ENCODE results near the gene ERVH48-1.
"Not testable (repeated sequence)": the region's sequence is repeated elsewhere in the genome, so short reads cannot be mapped to it uniquely, and the experiment has no call there.

The ERVH48-1 gene

DNA sequence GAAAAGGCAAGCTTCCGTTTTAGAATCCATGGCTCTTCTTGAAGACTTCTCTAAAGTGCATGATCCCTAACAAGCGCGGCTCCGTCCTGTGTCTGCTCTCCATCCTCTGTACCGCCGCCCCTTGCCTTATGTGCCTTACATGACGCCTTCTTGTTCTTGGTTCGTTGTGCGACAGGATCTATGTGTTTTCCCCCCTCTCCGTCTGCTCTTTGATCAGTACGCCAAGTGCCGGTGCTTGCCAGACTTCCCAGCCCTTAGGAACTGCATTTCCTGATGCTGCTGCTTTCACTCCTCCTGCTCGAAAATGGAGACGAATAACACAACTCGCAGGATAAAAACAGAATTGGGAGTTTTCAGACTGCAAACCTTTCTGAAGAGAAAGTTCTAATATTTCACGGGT lies 19.2 kb downstream of the ERVH48-1 start:
- Histone ChIP-seq H3K4me3 (no peak overlapping the region), H3K36me3 (replicated peaks) (peaks cover 79% of the 10 kb centered on the region), H3K9me3 (no peaks in the 10 kb centered on the region), H3K4me1 (no peaks in the 10 kb centered on the region), H3K27me3 (ENCODE audit: low read depth) (no peaks in the 10 kb centered on the region; the same call in 1 of the 2 replicates)
- in situ Hi-C loops (cut with MboI; ENCODE audit: low sequenced_read_pairs) = no loop called here
- no peak for DNase-seq (ENCODE audit: low spot score in 2 of 2)

DNA sequence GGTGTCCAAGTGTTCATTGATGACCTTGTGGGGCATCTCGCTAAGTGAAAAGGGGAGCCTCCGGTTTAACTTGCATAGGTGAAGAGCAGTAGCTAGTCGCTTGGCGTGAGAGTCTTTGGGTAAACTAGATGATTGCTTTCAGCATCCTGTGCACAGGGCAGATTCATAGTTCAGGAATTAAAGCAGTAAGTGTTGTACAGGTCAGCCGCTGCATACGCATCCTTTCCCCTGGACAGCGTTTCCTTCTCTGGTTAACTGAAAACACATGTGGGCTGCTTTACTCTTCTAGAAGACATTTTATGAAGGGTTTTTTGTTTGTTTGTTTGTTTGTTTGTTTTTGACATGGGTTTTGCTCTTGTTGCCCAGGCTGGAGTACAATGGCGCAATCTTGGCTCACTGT lies 20.2 kb downstream of the ERVH48-1 start:
- peaks cover 84% of the 10 kb centered on the region for H3K36me3 ChIP-seq (replicated peaks)
- H3K27me3 ChIP-seq (ENCODE audit: low read depth) = no peaks in the 10 kb centered on the region; the same call in 1 of the 2 replicates

DNA sequence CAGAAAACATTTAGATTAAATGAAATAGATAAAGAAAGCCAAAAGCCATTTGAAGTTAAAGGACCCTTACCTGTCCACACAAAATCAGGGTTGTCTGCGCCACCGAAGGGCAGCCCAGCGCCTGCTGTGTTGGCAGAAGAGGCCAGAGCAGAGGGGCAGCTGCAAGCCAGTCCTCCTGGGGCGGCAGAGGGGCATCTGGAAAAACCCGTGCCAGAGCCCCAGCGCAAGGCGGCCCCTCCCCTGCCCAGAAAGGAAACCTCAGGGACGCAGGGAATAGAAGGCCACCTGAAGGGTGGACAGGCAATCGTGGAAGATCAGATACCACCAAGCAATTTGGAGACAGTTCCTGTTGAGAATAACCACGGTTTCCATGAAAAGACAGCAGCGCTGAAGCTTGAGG lies 21.6 kb downstream of the ERVH48-1 start:
- no peaks in the 10 kb centered on the region for H3K9me3 ChIP-seq
- no peaks in the 10 kb centered on the region for H3K4me1 ChIP-seq
- no peaks in the 10 kb centered on the region; the same call in 1 of the 2 replicates for H3K27me3 ChIP-seq (ENCODE audit: low read depth)
- in situ Hi-C loops (cut with MboI; ENCODE audit: low sequenced_read_pairs) = no loop called here
- H3K36me3 ChIP-seq (replicated peaks) = peaks cover 83% of the 10 kb centered on the region
- H3K4me3 ChIP-seq = no peak overlapping the region
- DNase-seq (ENCODE audit: low spot score in 2 of 2) = no peak

More for the DNA sequence above, 20.2 kb downstream of the ERVH48-1 start:
- Histone ChIP-seq H3K4me1 (no peaks in the 10 kb centered on the region), H3K4me3 (no peak overlapping the region), H3K9me3 (no peaks in the 10 kb centered on the region)
- in situ Hi-C loops (cut with MboI; ENCODE audit: low sequenced_read_pairs) = no loop called here
- no peak for DNase-seq (ENCODE audit: low spot score in 2 of 2)

DNA sequence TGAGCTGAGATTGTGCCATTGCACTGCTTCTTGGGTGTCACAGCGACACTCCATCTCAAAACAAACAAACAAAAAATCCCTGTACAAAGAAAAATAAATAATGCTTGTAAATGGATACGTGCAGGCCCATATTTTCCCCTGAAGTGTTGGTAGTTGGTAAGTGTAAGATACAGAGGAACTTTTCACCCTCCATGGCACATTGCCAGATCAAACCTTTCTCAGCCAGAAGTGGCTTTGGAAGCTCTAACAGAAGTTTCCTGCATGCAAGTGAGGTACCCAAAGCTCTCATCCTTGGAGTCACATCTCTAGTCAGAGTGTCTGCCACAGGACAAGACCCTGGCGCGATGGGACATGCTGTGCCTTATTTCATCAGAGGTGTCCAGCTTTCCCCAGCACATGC lies 25.0 kb downstream of the ERVH48-1 start:
- no peak overlapping the region for H3K4me3 ChIP-seq
- no peaks in the 10 kb centered on the region for H3K4me1 ChIP-seq
- H3K36me3 ChIP-seq (replicated peaks) = peaks cover 84% of the 10 kb centered on the region
- H3K27me3 ChIP-seq (ENCODE audit: low read depth) = no peaks in the 10 kb centered on the region; the same call in 1 of the 2 replicates
- no peaks in the 10 kb centered on the region for H3K9me3 ChIP-seq
- no peak for DNase-seq (ENCODE audit: low spot score in 2 of 2)
- in situ Hi-C loops (cut with MboI; ENCODE audit: low sequenced_read_pairs) = no loop called here

DNA sequence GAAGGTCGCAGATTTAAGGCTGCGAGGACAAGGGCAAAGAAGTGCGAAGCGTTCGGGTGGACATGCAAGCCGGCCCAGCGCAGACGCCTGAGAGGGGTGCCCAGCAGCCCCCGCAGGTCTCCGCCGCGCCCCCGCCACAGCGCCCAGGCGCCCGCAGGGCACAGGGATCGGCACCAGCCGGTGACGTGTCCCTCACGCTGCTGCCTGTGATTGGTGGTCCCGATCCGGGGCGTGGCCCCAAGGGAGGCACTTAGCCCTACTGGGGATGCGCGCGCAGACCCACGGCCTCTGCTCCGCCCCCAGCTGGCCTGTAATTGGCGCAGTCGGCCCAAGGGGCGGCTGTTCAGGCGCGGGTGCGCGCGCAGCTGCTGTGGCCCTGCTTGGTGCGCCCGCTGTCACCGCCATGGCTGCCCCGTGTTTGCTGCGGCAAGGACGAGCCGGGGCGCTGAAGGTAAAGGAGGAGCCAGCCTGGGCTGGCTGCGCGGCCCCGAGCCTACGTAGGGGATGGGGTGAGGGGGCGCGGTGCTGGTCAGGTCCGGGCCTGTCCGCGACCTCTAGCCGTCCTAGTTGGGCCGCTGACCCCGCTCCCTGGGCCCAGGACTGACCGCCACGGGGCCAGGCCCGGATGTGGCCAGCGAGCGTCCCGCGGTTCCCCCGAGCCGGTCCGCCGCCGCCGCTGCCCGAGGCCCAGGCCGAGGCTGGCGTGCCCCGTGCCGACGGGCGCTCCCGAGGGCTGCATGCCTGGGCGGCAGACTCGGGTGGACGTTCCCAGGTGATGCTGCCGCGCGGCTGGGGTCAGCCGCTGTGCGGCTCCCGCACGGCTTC lies 32.3 kb downstream of the ERVH48-1 start, which contains the start of gene NDUFV3:
NDUFV3 (plus strand) TSS at position 379 of the 825 bp plus-strand sequence; CDS start at position 404, 25 bp downstream.
- Histone ChIP-seq H3K36me3 (replicated peaks) (peaks cover 28% of the 10 kb centered on the region), H3K4me1 (peaks cover 8% of the 10 kb centered on the region), H3K4me3 (peak within 1 kb of the TSS; percentile 94), H3K27me3 (ENCODE audit: low read depth) (no peaks in the 10 kb centered on the region), H3K9me3 (no peaks in the 10 kb centered on the region)
- peak; percentile 97 to 99 for DNase-seq (ENCODE audit: low spot score in 2 of 2)
- in situ Hi-C loops (cut with MboI; ENCODE audit: low sequenced_read_pairs) = no loop called here

DNA sequence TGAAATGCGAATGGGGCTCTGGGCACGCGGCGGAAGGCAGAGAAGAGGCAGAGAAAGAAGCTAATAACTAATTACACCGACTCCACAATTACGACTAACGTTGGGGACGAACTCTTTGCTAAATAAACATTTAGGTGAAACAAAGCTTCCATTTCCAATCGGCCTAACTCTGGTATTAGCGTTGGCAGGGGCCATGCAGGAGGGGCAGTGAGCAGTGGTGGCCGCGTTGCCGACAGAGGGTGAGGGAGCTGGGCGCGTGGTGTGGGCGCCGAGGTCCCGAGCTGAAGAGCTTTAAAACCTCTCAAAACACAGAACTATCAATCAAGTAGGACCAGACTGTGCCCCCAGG lies 32.9 kb downstream of the ERVH48-1 start:
- Histone ChIP-seq H3K4me3 (peak overlapping the region; percentile 94), H3K27me3 (ENCODE audit: low read depth) (no peaks in the 10 kb centered on the region), H3K9me3 (no peaks in the 10 kb centered on the region), H3K4me1 (peaks cover 8% of the 10 kb centered on the region), H3K36me3 (replicated peaks) (peaks cover 22% of the 10 kb centered on the region)
- DNase-seq (ENCODE audit: low spot score in 2 of 2) = no peak
- in situ Hi-C loops (cut with MboI; ENCODE audit: low sequenced_read_pairs) = no loop called here

DNA sequence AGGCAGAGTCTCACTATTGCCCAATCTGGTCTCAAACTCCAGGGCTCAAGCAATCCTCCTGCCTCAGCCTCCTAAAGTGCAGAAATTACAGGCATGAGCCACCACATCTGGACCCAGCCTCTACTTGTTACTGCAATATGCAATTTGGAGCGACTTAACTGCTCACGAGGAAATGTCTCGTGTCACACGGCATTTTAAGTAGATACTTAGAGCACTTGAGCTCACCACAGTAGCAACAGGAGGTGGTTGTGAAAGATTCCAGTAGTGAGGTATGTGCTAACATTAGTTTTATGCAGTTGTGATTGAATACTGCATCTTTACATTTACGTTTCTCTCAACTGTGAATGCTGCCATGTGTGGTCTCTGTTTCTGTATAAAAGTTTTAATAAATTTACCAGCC lies 38.1 kb downstream of the ERVH48-1 start:
- DNase-seq (ENCODE audit: low spot score in 2 of 2) = no peak
- peaks cover 2% of the 10 kb centered on the region for H3K4me1 ChIP-seq
- in situ Hi-C loops (cut with MboI; ENCODE audit: low sequenced_read_pairs) = no loop called here

DNA sequence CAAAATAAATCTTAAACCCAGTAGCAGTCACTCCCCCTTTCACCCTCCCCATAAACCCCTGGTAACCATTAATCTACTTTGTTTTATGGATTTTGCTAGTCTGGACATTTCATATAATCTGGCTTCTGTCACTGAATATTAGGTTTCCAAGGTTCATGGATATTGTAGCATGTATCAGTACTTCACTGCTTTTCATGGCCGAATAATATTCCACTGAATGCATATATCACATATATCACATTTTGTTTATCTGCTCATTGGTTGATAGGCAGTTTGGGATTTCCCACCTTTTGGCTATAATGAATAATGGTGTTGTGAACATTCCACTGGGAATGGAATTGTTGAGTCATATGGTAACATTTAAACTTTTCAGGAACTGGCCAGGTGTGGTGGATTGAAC lies 41.5 kb downstream of the ERVH48-1 start:
- Histone ChIP-seq H3K4me1 (no peaks in the 10 kb centered on the region; the same call in 1 of the 2 replicates), H3K36me3 (replicated peaks) (peaks cover 3% of the 10 kb centered on the region; the same call in 1 of the 2 replicates), H3K4me3 (no peak overlapping the region), H3K9me3 (0 out of 2 replicates have a peak, but pooled peaks cover 2% of the 10 kb centered on the region), H3K27me3 (ENCODE audit: low read depth) (no peaks in the 10 kb centered on the region)
- DNase-seq (ENCODE audit: low spot score in 2 of 2) = no peak
- in situ Hi-C loops (cut with MboI; ENCODE audit: low sequenced_read_pairs) = no loop called here

More for the DNA sequence above, 38.1 kb downstream of the ERVH48-1 start:
- H3K4me3 ChIP-seq = no peak overlapping the region
- H3K9me3 ChIP-seq = 0 out of 2 replicates have a peak, but pooled peaks cover 2% of the 10 kb centered on the region
- H3K27me3 ChIP-seq (ENCODE audit: low read depth) = no peaks in the 10 kb centered on the region
- no peaks in the 10 kb centered on the region for H3K36me3 ChIP-seq (replicated peaks)

DNA sequence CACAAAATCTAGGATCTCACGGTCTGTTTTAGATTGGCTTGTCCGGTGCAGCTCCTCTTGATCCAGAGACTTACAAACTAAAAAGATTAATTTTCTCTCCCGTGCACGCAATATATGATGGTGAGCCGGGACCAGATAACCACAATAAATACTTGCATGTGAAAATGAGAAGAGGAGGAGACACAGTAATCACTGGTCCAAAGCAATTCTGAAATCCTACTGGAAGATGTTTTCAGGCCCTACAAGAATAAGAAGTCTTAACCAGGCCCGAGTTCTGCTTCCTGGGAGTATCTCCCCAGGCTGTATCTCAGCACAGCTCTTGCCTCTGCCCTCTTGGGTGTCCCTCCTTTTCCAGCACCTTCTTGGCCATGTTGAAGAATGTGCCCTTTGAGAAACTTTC lies 45.1 kb downstream of the ERVH48-1 start:
- no peak overlapping the region for H3K4me3 ChIP-seq
- 0 out of 2 replicates have a peak, but pooled peaks cover 2% of the 10 kb centered on the region for H3K9me3 ChIP-seq
- H3K36me3 ChIP-seq (replicated peaks) = peaks cover 12% of the 10 kb centered on the region
- in situ Hi-C loops (cut with MboI; ENCODE audit: low sequenced_read_pairs) = no loop called here
- no peak for DNase-seq (ENCODE audit: low spot score in 2 of 2)
- no peaks in the 10 kb centered on the region for H3K27me3 ChIP-seq (ENCODE audit: low read depth)
- H3K4me1 ChIP-seq = no peaks in the 10 kb centered on the region; the same call in 1 of the 2 replicates

DNA sequence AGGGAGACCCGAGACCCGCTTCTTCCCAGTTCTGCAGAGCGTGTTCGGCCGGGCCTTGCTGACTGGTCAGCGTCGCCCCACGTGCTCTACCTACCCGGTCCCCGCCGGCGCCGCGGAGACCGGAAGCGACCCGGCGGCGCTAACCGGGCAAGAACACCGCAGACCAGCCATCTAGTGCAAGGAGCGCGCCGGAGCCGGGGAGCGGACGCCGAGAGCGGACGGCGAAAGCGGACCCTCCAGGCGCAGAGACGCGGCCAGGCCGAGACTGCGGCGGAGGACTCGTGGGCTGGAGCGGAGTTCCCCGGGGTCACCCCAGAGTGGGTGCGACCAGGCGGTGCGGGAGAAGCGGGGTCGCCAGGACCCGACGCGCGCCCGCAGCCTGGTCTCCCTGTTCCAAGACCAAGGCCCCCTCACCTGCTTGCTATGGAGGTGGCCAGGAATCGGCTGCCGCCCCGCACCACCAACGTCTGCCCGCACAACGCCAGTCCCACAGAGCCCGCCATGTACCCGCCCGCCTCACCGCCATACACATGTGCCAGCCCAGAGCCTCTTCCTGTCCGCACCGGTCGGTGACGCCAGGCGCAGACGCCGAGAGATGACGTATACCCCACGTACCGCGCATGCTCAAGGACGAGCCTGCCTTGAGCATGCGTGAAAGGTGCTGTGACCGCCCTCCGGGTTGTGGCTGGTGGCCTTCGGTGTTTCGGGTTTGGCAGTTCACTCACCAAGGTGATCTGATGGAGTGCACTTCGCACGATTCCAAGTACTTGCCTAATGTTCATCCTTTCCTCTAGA lies 46.2 kb downstream of the ERVH48-1 start, which contains the start of gene WDR4:
WDR4 (minus strand) TSS at position 547 of the 795 bp plus-strand sequence; CDS start at position 503, 44 bp downstream.
- Histone ChIP-seq H3K4me1 (no peaks in the 10 kb centered on the region; the same call in 1 of the 2 replicates), H3K4me3 (peak within 1 kb of the TSS; percentile 93), H3K9me3 (0 out of 2 replicates have a peak, but pooled peaks cover 2% of the 10 kb centered on the region), H3K27me3 (ENCODE audit: low read depth) (no peaks in the 10 kb centered on the region), H3K36me3 (replicated peaks) (peaks cover 23% of the 10 kb centered on the region)
- DNase-seq (ENCODE audit: low spot score in 2 of 2) = peak; percentile 93 to 97
- in situ Hi-C loops (cut with MboI; ENCODE audit: low sequenced_read_pairs) = no loop called here

DNA sequence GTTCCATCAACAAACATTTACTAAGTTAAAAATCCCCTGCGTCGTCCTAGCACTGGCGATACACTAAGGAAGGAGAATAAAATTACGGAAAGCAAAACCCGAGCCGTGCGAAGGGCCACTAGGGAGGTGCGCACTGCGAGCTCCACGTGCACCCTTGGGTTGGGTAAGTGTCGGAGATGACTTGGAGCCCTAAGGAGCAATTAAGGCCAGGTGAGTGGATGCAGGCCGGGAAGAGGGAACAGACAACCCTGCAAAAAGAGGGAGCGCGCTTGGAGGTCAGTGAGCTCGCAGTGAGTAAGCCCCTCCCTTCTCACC lies 46.8 kb downstream of the ERVH48-1 start:
- peak overlapping the region; percentile 93 for H3K4me3 ChIP-seq
- H3K36me3 ChIP-seq (replicated peaks) = peaks cover 29% of the 10 kb centered on the region
- no peaks in the 10 kb centered on the region for H3K9me3 ChIP-seq
- H3K4me1 ChIP-seq = no peaks in the 10 kb centered on the region; the same call in 1 of the 2 replicates
- in situ Hi-C loops (cut with MboI; ENCODE audit: low sequenced_read_pairs) = no loop called here
- no peak for DNase-seq (ENCODE audit: low spot score in 2 of 2)
- H3K27me3 ChIP-seq (ENCODE audit: low read depth) = no peaks in the 10 kb centered on the region

DNA sequence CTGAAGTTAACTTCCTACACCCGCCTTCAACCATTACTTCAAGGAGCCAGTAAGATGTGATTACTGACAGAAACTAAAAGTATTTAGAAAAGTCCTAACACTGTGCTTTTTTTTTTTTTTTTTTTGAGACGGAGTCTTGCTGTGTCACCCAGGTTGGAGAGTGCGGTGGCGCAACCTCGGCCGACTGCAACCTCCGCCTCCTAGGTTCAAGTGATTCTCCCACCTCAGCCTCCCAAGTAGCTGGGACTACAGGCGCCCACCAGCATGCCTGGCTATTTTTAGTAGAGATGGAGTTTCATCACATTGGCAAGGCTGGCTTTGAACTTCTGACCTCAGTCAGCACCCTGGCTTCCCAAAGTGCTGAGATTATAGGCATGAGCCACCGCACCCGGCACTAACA lies 49.6 kb downstream of the ERVH48-1 start:
- H3K27me3 ChIP-seq (ENCODE audit: low read depth); H3K4me1 ChIP-seq; H3K9me3 ChIP-seq; DNase-seq (ENCODE audit: low spot score in 2 of 2); in situ Hi-C loops (cut with MboI; ENCODE audit: low sequenced_read_pairs); H3K4me3 ChIP-seq: not testable (repeated sequence)
- peaks cover 55% of the 10 kb centered on the region for H3K36me3 ChIP-seq (replicated peaks)

DNA sequence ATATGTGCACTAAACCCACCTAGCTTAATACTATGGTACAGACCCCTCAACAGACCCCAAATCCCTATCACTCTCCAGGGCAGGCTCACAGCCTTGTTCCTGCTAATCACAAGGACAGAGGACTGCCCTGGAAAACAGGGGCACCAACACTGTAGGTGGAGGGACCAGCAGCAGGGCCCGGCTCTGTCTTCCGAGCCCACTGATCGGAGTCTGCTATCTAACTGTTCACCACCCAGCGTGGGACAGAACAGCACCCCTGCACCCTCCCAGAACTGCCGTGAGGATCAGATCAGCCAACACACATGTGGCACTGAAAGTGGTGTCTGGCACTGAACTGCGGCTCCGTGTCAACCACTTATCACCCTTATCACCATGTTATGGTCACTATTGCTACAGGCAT lies 52.3 kb downstream of the ERVH48-1 start:
- in situ Hi-C loops (cut with MboI; ENCODE audit: low sequenced_read_pairs) = no loop called here
- Histone ChIP-seq H3K4me3 (no peak overlapping the region), H3K9me3 (no peaks in the 10 kb centered on the region), H3K4me1 (no peaks in the 10 kb centered on the region; the same call in 1 of the 2 replicates), H3K27me3 (ENCODE audit: low read depth) (no peaks in the 10 kb centered on the region), H3K36me3 (replicated peaks) (peaks cover 79% of the 10 kb centered on the region)
- no peak for DNase-seq (ENCODE audit: low spot score in 2 of 2)

DNA sequence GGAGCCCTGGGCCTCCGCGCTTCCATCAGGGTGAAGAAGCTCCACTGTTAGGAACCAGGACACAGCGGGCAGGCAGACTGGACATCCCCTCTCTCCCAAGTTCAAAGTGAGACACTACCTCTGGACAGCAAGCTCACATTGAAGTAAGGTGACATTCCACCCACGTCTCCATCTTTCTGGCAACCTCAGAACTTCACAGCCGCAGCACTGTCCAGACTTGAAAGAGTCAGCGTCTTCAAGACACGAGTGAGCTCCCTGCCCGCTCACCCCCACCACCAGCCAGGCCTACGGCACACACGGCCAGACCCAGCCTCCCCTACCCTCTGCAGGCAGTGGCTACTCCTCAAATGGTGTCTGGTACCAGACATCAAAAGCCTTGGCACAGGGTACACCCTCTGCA lies 57.2 kb downstream of the ERVH48-1 start:
- in situ Hi-C loops (cut with MboI; ENCODE audit: low sequenced_read_pairs) = no loop called here
- no peaks in the 10 kb centered on the region for H3K27me3 ChIP-seq (ENCODE audit: low read depth)
- no peaks in the 10 kb centered on the region for H3K9me3 ChIP-seq
- peaks cover 86% of the 10 kb centered on the region for H3K36me3 ChIP-seq (replicated peaks)
- H3K4me1 ChIP-seq = no peaks in the 10 kb centered on the region
- H3K4me3 ChIP-seq = no peak overlapping the region
- no peak for DNase-seq (ENCODE audit: low spot score in 2 of 2)

All from HAP-1 (cell line).